Skeletal muscle satellite cell (primary cell): ENCODE results near the gene FAM193A.
"Not testable (repeated sequence)": the region's sequence is repeated elsewhere in the genome, so short reads cannot be mapped to it uniquely, and the experiment has no call there.

ENCODE experiments used
- H3K27me3 ChIP-seq: 2 replicates; pipeline ENCODE4 v1.7.0; 2013; ENCODE audit warnings: low read length; ENCODE audit not compliant: control insufficient read depth, insufficient read depth
- H3K36me3 ChIP-seq: 2 replicates; pipeline ENCODE4 v1.7.0; 2013; ENCODE audit warnings: mild to moderate bottlenecking, control low read depth, low read length; ENCODE audit not compliant: insufficient read depth
- H3K4me1 ChIP-seq: 2 replicates; pipeline ENCODE4 v1.7.0; 2013; ENCODE audit warnings: low read length; ENCODE audit not compliant: control insufficient read depth, insufficient read depth
- H3K4me2 ChIP-seq: 2 replicates; pipeline ENCODE4 v1.7.0; 2013; ENCODE audit warnings: mild to moderate bottlenecking, low read length
- H3K4me3 ChIP-seq: 2 replicates; pipeline ENCODE4 v1.7.0; 2013; ENCODE audit warnings: low read length
- H3K9ac ChIP-seq: 2 replicates; pipeline ENCODE4 v1.7.0; 2013; ENCODE audit warnings: mild to moderate bottlenecking, low read depth, low read length, moderate library complexity
- H3K9me3 ChIP-seq: replicated peaks from 2 replicates; pipeline ENCODE4 v1.7.0; 2013; ENCODE audit warnings: mild to moderate bottlenecking, control low read depth, low read length

The FAM193A gene

DNA sequence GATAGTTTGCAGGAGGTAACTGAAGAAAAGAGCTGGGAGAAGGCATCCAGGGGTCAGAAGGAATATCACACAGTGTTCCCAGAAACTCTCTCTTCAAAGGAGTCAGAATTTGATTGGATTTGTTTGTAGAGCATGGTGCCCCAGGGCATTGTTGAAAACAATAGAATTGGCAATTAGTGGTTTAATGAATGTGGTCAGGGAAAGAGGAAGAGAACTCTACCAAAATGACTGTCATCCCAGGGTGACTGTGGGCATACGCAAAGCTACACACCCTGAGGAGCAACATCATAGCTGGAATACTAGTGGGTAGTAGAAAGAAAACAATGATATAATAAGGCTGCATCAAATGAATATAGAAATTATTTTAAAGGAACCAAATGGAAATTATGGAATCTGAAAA lies 198.2 kb downstream of the FAM193A start:
- Histone ChIP-seq H3K4me2 (no peak overlapping the region), H3K27me3 (no peaks in the 10 kb centered on the region), H3K4me1 (no peaks in the 10 kb centered on the region), H3K9ac (no peak overlapping the region), H3K4me3 (no peak overlapping the region), H3K9me3 (no peaks in the 10 kb centered on the region), H3K36me3 (peaks cover 27% of the 10 kb centered on the region)

DNA sequence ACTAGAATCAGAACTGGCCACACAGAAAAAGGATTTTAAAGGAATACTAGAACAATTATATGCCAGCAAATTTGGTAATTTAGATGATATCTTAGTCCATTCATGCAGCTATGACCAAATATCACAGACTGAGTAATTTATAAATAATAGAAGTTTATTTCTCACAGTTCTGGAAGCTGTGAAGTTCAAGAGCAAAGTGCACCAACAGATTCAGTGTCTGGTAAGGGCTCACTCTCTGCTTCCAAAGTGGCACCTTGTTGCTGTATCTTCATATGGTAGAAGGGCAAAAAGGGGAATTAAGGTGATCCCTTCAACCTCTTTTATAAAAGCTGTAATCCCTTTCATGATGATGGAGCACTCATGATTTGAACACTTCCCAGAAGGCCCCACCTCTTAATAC lies 199.4 kb downstream of the FAM193A start:
- H3K4me1 ChIP-seq: no peaks in the 10 kb centered on the region
- H3K36me3 ChIP-seq: peaks cover 24% of the 10 kb centered on the region
- no peaks in the 10 kb centered on the region for H3K27me3 ChIP-seq
- H3K9ac ChIP-seq: no peak overlapping the region
- no peaks in the 10 kb centered on the region for H3K9me3 ChIP-seq
- no peak overlapping the region for H3K4me3 ChIP-seq
- H3K4me2 ChIP-seq: no peak overlapping the region

DNA sequence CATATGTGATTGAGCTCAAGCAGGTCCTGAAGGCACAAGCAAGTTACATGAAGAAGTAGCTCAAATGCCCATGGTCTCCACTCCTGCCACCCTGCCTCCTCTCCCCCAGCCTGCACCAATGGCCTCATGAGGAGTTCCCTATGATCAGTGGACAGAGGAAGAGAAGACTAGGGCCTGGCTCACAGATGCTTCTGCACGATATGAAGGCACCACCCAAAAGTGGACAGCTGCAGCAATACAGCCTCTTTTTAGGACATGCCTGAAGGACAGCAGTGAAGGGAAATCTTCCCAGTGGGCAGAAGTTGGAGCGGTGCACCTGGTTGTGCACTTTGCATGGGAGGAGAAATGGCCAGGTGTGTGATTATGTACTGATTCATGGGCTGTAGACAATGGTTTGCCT lies 201.8 kb downstream of the FAM193A start:
- peaks cover 10% of the 10 kb centered on the region for H3K4me1 ChIP-seq
- not testable (repeated sequence) for H3K4me2 ChIP-seq, H3K9me3 ChIP-seq, H3K27me3 ChIP-seq, H3K4me3 ChIP-seq, H3K9ac ChIP-seq
- H3K36me3 ChIP-seq: peaks cover 20% of the 10 kb centered on the region

DNA sequence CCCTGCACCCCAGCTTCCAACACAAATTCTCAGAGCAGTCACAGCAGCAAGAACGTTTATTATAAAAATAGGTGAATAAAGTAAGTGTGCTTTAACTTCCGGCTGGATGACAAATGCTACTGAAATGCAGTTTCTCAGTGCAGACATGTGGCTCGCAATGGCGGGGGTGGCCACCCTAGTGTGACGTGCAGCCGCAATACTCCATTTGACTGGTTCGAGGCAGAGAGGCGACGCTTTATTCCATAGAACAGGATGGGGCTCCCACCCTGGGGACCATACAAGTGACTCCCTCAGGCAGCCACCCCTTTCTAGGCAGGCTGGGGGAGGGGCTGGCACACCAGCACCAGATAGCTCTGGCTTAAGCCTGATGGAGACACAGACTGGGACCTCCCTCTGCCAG lies 205.2 kb downstream of the FAM193A start:
- Histone ChIP-seq H3K36me3 (peaks cover 48% of the 10 kb centered on the region), H3K9me3 (no peaks in the 10 kb centered on the region), H3K4me1 (peaks cover 20% of the 10 kb centered on the region), H3K4me3 (no peak overlapping the region), H3K4me2 (no peak overlapping the region), H3K27me3 (no peaks in the 10 kb centered on the region), H3K9ac (no peak overlapping the region)

DNA sequence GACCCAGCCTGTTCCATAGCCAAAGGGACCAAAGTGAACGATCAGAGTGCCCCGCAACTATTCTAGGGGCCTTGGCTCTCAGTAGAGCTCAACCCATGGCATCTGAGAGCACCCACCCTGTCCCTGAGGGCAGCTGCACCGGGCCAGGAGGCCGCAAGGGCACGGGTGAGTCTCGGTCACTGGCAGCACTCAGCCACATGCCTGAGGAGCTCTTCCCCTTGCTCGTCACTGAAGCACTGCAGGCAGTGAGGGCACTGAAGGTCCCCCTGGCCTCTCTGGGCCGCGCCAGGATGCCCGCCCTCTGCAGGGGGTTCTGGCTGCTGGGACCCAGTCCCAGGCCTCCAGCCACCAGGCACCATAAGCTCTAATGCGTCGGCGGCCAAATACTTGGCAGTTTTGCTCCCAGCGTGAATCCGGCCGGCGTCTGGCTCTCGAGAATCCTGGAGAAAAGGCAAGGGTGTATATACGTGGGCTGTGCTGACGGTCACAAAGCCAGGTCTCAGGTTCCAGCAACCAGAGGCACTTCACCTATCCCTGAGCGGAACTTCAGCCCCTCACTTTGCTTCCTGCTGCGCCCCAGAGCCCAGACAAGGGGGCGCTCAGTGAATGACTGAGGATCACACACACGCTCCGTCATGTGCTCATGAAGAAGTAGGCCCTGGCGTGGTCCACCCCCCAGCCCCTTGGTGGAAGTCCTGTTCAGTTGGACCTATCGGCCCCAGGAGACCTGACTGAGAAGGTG lies 205.8 kb downstream of the FAM193A start:
- Histone ChIP-seq H3K36me3 (peaks cover 54% of the 10 kb centered on the region), H3K4me3 (no peak overlapping the region), H3K9me3 (no peaks in the 10 kb centered on the region), H3K9ac (no peak overlapping the region), H3K4me1 (peaks cover 26% of the 10 kb centered on the region), H3K4me2 (no peak overlapping the region), H3K27me3 (no peaks in the 10 kb centered on the region)

DNA sequence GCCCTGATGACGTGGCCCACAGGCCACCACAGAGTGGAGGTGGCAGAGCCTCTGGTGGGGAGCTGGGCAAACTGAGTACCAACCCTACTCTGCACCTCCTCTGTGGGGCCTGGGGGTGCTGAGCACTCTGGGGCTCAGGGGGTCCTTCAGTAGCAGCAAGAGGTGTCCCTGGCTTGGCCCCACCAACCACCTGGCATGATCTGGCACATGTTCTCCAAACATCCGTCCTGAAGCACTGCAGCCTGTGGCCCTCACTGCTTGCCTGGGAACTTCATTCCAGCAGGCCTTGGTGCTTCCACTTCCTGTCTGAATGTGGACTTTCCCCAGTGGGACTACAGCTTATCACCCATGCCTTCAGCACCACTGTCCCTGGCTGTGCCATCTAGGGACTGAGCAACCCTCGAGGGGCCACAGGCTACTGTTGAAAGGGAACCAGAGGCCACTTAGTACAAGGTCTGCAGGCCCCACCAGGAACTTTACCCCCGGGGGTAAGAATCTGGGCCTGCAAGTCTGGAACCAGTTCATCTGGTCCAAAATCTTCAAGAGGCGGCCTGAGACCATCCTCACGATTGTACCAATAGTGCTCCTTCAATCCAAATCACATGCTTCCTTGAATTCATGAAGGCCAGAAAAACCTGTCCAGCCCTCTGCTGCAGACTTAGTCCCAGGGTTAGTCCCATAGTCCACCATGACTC lies 206.5 kb downstream of the FAM193A start:
- Histone ChIP-seq H3K4me3 (no peak overlapping the region), H3K9ac (no peak overlapping the region), H3K36me3 (peaks cover 58% of the 10 kb centered on the region), H3K4me2 (no peak overlapping the region), H3K4me1 (peaks cover 33% of the 10 kb centered on the region), H3K27me3 (no peaks in the 10 kb centered on the region), H3K9me3 (no peaks in the 10 kb centered on the region)

DNA sequence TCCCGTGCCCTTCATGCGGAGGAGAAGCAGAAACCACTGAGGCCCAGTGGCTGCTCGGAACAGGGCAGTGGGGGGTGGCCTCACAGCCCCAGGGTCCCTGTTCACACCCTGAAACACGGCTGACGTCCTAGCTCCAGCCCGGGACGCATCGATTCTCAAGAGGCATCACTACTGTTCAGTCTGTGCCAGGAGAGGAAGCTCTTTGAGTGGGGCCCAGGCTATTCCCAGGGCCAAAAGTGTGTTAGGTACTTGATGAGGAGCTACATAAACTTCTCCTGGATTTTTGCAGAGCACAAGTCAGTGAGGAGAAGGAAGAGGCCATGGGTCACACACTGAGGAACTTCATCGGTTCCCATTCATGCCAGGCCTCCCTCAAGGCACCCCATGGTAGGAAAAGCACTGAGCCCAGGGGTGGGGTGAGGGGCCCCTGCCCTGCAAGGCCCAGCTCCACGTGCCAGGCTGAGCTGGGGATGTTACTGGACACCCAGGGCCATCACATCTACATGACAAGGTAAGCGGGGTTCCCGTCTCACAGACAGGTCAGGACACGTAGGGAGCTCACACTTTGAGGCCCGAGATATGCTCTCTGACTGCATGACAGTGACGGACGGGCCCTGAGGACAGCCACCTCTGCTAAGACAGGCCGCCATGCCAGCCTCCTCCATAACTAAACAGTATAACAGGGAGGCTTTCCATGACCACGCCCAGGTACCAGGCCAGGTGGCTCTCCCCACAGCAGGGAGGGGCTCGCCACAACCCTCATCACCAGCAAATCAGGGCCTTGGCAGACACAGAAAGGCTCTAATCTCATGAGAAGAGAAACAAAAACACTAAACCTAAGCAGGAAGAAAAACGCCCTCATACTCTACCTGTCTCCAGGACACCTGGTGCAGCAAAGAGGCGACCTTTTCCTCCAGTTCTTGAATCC lies 207.3 kb downstream of the FAM193A start:
- H3K4me3 ChIP-seq: no peak overlapping the region

DNA sequence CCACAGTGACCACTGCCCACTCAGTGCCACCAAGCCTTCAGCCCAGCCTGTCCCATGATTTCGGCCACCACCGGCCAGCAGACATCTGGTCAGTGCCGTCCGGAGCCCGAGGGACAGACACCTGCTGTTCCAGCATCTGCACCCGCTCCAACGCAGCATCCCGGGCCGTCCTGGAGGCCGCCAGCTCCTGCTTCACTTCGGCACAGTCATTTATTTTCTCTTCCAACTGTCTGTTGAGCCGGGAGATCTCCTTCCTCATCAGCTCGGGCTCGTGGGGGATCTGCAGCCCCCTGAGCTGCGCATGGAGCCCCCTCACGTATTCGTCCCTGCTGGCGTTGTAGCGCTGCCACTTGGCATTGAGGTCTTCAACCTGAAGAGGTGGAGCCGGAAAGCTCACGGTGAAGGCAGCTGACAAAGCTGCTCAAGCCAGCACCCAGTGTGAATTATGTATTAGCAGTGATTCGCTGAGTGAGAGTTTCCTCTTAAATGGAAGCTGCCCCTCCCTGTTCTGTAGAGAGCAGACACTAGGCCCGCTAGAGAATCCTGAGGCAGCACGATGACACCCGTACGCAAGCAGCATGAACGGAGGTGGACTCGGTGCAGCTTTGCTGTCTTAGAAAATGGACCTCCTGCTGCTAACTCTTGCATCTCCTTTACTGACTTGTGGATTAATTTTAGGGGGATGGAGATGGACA lies 208.3 kb downstream of the FAM193A start:
- no peaks in the 10 kb centered on the region for H3K9me3 ChIP-seq
- H3K4me2 ChIP-seq: no peak overlapping the region
- H3K36me3 ChIP-seq: peaks cover 62% of the 10 kb centered on the region
- H3K4me3 ChIP-seq: no peak overlapping the region
- no peaks in the 10 kb centered on the region for H3K27me3 ChIP-seq
- H3K9ac ChIP-seq: no peak overlapping the region
- peaks cover 33% of the 10 kb centered on the region for H3K4me1 ChIP-seq

More for the DNA sequence above, 207.3 kb downstream of the FAM193A start:
- Histone ChIP-seq H3K9me3 (no peaks in the 10 kb centered on the region), H3K4me1 (peaks cover 33% of the 10 kb centered on the region), H3K9ac (no peak overlapping the region), H3K36me3 (peaks cover 58% of the 10 kb centered on the region), H3K4me2 (no peak overlapping the region), H3K27me3 (no peaks in the 10 kb centered on the region)

DNA sequence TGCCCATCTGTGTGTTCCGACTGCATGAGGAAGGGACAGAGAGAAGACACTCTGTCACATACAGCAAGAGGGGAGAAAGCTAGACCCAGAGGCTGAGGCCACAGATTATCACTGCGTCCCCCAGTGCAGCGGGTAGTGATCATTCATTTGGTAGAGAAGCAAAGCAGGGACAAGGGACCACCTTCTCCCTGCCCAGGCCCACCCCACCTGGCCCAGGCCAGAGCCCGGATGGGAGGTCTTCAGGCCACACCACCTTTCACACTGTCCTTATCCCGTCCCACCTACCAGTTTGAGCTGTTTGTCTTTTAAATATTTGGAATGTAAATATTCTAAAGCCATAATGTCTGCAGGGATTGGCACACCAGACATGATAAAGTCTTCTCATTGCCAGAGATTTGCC lies 209.1 kb downstream of the FAM193A start:
- Histone ChIP-seq H3K27me3 (no peaks in the 10 kb centered on the region), H3K36me3 (peaks cover 62% of the 10 kb centered on the region), H3K9ac (no peak overlapping the region), H3K4me3 (no peak overlapping the region), H3K9me3 (no peaks in the 10 kb centered on the region), H3K4me1 (peaks cover 33% of the 10 kb centered on the region), H3K4me2 (no peak overlapping the region)

DNA sequence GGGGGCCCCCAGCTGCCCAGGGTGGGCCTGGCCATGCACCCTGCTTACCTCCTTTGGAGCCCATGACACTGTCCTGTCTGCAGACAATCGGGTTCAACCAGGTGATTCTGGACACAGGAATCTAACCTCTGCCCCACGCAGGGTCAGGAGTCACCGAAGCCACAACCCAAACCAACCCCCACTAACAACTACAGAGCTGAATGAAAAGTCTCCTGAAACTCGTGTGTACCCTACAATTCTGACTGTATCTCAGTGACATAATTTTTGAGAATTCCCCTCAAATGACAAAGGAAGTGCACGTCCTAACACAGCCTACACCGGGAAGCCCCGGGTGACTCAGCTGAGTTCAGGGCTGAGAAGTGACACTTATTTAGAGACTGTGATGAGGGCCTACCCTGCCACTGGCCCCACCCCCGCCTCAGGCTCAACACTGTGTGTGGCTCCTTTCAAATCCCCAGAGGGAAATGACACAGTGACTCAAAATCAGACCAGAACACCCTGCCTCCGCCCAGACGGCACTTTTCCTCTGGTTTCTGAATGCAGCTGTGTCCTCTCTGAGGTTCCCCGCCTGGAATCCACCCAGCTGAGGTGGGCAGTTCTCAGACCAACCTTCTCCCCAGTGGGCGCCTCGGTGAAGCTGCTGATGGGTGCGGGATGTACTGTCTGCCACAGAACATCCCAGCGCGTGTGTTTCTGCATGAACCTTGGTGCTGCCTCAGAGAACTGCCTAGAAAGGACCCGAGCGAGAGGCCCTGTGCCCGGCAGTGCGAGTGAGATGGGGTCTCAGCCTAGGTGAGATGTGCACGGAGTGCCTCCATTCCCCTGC lies 209.7 kb downstream of the FAM193A start:
- H3K4me2 ChIP-seq: no peak overlapping the region
- peaks cover 32% of the 10 kb centered on the region for H3K4me1 ChIP-seq
- no peaks in the 10 kb centered on the region for H3K9me3 ChIP-seq
- H3K4me3 ChIP-seq: no peak overlapping the region
- H3K36me3 ChIP-seq: peaks cover 62% of the 10 kb centered on the region
- H3K9ac ChIP-seq: no peak overlapping the region
- no peaks in the 10 kb centered on the region for H3K27me3 ChIP-seq
